ENCODE measurements around the gene AXDND1.
"Not testable (repeated sequence)": the region's sequence is repeated elsewhere in the genome, so short reads cannot be mapped to it uniquely, and the experiment has no call there.

AXDND1 gene

GRCh38 chr1:179465661-179466060, 99.9 kb downstream of the AXDND1 start:
- DNase-seq: not testable (repeated sequence)

- no peak for DNase-seq
These were observed 108.9 kb downstream of the AXDND1 start for GRCh38 chr1:179474713-179475112.

- DNase-seq: no peak
These were observed 110.7 kb downstream of the AXDND1 start for GRCh38 chr1:179476484-179476883.

- no peak for DNase-seq
These were observed 112.6 kb downstream of the AXDND1 start for GRCh38 chr1:179478370-179478769.

GRCh38 chr1:179490611-179491010, 124.8 kb downstream of the AXDND1 start:
- no peak for DNase-seq

GRCh38 chr1:179493323-179493722, 127.6 kb downstream of the AXDND1 start:
- peak; percentile 4 for DNase-seq

- no peak for DNase-seq
These were observed 140.4 kb downstream of the AXDND1 start for GRCh38 chr1:179506199-179506598.

- no peak for DNase-seq
These were observed 143.6 kb downstream of the AXDND1 start for GRCh38 chr1:179509384-179509783.

GRCh38 chr1:179510038-179510437, 144.3 kb downstream of the AXDND1 start:
- no peak for DNase-seq

GRCh38 chr1:179516976-179517705, 151.4 kb downstream of the AXDND1 start:
- DNase-seq: no peak

- not testable (repeated sequence) for DNase-seq
These were observed 152.8 kb downstream of the AXDND1 start for GRCh38 chr1:179518544-179518943.

- no peak for DNase-seq
These were observed 163.9 kb downstream of the AXDND1 start for GRCh38 chr1:179529482-179530195.

GRCh38 chr1:179530352-179530751, 164.6 kb downstream of the AXDND1 start:
- no peak for DNase-seq

- no peak for DNase-seq
These were observed 176.0 kb downstream of the AXDND1 start for GRCh38 chr1:179541774-179542173.

- no peak for DNase-seq
These were observed 179.6 kb downstream of the AXDND1 start for GRCh38 chr1:179545321-179545720.

- DNase-seq: no peak
These were observed 181.3 kb downstream of the AXDND1 start for GRCh38 chr1:179547021-179547535.

GRCh38 chr1:179548666-179549367, 183.0 kb downstream of the AXDND1 start:
- no peak for DNase-seq

GRCh38 chr1:179549368-179549700, 183.6 kb downstream of the AXDND1 start:
- DNase-seq: no peak

- DNase-seq: peak; percentile 82
These were observed 185.2 kb downstream of the AXDND1 start for GRCh38 chr1:179550746-179551682.

- no peak for DNase-seq
These were observed 188.7 kb downstream of the AXDND1 start for GRCh38 chr1:179554427-179554826.

GRCh38 chr1:179558078-179558477, 192.3 kb downstream of the AXDND1 start:
- no peak for DNase-seq

Data from fibroblast of skin of abdomen (primary cell).